ENCODE data around the gene F7. TPM values are rescaled to one million over a fixed set of nuclear protein-coding genes. Genes with fewer than 3 reads are reported as not detected.
"Not testable (repeated sequence)": the region's sequence is repeated elsewhere in the genome, so short reads cannot be mapped to it uniquely, and the experiment has no call there.

The F7 gene
- total RNA-seq, 2 donors from 2014 or later: not detected

DNA sequence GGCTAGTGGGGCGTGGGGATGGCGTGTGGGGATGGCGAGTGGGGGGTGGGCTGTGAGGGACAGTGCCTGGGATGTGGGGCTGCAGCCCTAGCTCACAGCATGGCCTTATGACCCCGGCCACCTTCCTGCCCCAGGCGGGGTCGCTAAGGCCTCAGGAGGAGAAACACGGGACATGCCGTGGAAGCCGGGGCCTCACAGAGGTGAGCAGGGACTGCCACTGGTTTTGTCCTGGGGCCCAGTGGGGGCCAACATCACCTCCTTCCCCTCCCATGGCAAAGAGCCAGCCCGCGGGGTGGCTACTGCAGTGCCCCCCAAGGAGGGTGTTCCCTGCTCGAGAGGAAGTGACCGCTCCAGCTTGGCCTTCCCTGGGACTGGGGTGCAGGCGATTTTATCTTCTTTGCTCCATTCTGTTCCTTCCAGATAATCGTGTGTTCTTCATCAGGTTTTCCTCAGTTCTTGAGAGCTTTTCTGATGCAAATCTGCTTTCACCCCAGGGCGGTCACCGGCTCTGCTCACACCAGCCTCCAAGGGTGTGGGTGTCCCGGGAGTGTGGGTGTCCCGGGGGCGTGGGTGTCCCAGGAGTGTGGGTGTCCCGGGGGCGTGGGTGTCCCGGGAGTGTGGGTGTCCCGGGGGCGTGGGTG lies 1.2 kb downstream of the F7 start:
- ATAC-seq (peak; percentile 19 to 46), DNase-seq (ENCODE audit: low spot score in 2 of 2) (no peak)
- Mint-ChIP-seq H3K36me3 (no peaks in the 10 kb centered on the region), H3K27ac (peak overlapping the region in 1 of 2 donors; percentile 88), H3K9me3 (no peaks in the 10 kb centered on the region)

DNA sequence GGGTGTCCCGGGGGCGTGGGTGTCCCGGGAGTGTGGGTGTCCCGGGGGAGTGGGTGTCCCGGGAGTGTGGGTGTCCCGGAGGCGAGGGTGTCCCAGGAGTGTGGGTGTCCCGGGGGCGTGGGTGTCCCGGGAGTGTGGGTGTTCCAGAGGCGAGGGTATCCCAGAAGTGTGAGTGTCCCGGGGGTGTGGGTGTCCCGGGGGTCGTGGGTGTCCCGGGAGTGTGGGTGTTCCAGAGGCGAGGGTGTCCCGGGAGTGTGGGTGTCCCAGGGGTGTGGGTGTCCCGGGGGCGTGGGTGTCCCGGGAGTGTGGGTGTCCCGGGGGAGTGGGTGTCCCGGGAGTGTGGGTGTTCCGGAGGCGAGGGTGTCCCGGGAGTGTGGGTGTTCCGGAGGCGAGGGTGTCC lies 2.9 kb downstream of the F7 start:
- H3K36me3 Mint-ChIP-seq; DNase-seq (ENCODE audit: low spot score in 2 of 2); ATAC-seq; H3K27ac Mint-ChIP-seq; H3K9me3 Mint-ChIP-seq: not testable (repeated sequence)

DNA sequence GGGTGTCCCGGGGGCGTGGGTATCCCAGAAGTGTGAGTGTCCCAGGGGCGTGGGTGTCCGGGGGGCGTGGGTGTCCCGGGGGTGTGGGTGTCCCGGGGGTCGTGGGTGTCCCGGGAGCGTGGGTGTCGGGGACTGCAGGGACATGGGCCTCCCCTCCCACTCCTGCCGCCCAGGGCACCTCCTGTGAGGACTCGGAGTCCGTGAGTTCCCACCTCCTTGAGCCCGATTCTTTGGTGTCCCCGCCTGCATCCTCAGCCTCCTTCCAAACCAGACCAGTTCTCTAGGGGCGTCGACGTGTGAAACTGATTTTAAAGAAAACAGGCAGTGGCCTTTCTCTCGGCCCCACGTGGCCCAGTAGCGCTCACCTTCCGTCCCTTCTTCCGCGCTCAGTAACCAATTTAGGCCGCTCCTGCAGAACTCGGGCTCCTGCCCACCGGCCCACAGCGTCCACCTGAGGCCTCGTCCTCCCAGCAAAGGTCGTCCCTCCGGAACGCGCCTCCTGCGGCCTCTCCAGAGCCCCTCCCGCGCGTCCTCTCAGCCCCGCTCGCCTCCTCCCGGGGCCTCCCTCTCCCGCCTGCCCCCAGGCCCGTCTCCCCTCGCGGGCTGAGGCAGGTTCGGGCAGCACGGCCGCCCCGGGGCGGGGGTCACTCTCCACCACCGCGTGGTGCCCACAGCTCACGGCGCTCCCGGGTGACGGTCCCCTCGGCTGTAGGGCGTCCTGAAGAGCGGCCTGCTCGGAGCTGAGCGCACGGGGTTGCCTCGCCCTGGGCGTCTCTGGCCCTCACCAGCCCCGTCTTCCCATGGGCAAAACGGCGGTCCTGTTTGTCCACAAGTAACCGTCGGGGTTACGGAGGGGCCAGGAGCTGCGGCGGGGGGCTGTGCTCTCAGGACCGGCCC lies 3.8 kb downstream of the F7 start:
- peak; percentile 27 to 35 for ATAC-seq
- H3K27ac Mint-ChIP-seq: peak overlapping the region in 1 of 2 donors; percentile 81
- H3K36me3 Mint-ChIP-seq: no peaks in the 10 kb centered on the region
- H3K9me3 Mint-ChIP-seq: no peaks in the 10 kb centered on the region
- DNase-seq (ENCODE audit: low spot score in 2 of 2): peak in 1 of 2 donors; percentile 53

- H3K36me3 Mint-ChIP-seq: no peaks in the 10 kb centered on the region
- peak in 1 of 2 donors; percentile 52 for DNase-seq (ENCODE audit: low spot score in 2 of 2)
- peak; percentile 30 to 36 for ATAC-seq
- no peak overlapping the region for H3K27ac Mint-ChIP-seq
- H3K9me3 Mint-ChIP-seq: no peaks in the 10 kb centered on the region
These were observed 4.7 kb downstream of the F7 start for GRCh38 chr13:113110048-113110851.

DNA sequence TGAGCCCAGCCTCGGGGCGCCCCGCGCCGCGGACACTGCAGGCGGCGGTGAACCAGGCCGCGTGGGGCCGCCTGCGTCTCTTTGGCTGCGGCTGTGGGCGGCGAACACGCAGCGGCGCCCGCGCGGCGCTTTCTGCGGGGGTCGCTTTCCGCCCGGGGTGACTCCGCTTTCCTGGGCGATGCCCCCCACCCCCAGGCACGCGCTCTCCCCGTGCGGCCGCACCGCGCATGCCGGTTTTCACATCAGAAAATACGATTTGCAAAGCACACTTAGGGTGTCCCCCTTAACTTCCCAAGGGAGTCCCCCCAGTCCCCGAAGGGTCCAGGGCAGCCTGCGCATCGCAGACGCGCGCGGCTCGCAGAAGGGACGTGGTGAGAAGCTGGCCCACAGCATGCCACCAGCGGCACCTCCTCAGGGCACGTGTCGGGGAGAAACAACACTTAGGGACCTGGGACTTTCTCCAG lies 5.3 kb downstream of the F7 start:
- DNase-seq (ENCODE audit: low spot score in 2 of 2) (peak in 1 of 2 donors; percentile 21), ATAC-seq (peak in 1 of 2 donors; percentile 30)
- Mint-ChIP-seq H3K9me3 (no peaks in the 10 kb centered on the region), H3K36me3 (no peaks in the 10 kb centered on the region), H3K27ac (no peak overlapping the region)

DNA sequence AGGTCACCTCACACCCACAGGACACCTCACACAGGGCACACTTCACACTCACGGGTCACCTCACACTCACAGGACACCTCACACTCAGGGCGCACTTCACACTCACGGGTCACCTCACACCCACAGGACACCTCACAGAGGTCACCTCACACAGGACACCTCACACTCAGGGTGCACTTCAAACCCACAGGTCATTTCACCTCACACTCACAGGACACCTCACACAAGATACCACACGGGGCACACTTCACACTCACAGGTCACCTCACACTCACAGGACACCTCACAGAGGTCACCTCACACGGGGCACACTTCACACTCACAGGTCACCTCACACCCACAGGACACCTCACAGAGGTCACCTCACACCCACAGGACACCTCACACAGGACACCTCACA lies 6.2 kb downstream of the F7 start:
- not testable (repeated sequence) for H3K9me3 Mint-ChIP-seq, H3K27ac Mint-ChIP-seq, H3K36me3 Mint-ChIP-seq, ATAC-seq
- DNase-seq (ENCODE audit: low spot score in 2 of 2): peak in 1 of 2 donors; percentile 20

DNA sequence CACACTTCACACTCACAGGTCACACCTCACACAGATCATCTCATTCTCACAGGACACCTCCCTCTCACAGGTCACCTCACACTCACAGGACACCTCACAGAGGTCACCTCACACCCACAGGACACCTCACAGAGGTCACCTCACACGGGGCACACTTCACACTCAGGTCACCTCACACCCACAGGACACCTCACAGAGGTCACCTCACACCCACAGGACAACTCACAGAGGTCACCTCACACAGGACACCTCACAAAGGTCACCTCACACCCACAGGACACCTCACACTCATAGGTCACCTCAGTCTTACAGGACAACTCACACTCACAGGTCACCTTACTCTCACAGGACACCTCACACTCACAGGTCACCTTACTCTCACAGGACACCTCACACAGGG lies 6.9 kb downstream of the F7 start:
- peak in 1 of 2 donors; percentile 51 for DNase-seq (ENCODE audit: low spot score in 2 of 2)
- not testable (repeated sequence) for H3K9me3 Mint-ChIP-seq, H3K27ac Mint-ChIP-seq, ATAC-seq, H3K36me3 Mint-ChIP-seq

GRCh38 chr13:113112893-113113845 lies 7.6 kb downstream of the F7 start:
- no peaks in the 10 kb centered on the region for H3K36me3 Mint-ChIP-seq

DNA sequence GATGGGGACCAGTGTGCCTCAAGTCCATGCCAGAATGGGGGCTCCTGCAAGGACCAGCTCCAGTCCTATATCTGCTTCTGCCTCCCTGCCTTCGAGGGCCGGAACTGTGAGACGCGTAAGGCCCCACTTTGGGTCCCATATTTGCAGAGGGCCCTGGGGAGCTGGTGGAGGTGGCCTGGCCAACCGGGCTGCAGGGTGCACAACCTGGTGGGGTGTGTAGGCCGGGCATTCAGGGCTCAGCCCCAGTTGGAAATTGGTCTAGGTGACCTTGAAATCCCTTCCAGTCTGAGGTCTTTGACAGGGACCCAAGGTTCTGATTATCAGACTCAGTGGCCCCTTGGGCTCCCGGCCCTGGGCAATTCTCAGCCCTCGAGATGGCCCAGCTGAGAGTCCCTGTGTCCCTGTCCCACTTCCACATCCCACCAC lies 8.3 kb downstream of the F7 start:
- ATAC-seq (no peak), DNase-seq (ENCODE audit: low spot score in 2 of 2) (peak in 1 of 2 donors; percentile 50)
- no peaks in the 10 kb centered on the region for H3K9me3 Mint-ChIP-seq
- H3K27ac Mint-ChIP-seq: no peak overlapping the region
- no peaks in the 10 kb centered on the region for H3K36me3 Mint-ChIP-seq

More at GRCh38 chr13:113112893-113113845, 7.6 kb downstream of the F7 start:
- ATAC-seq (no peak), DNase-seq (ENCODE audit: low spot score in 2 of 2) (peak in 1 of 2 donors; percentile 49)
- Mint-ChIP-seq H3K9me3 (no peaks in the 10 kb centered on the region), H3K27ac (no peak overlapping the region)

GRCh38 chr13:113114511-113115362 lies 9.1 kb downstream of the F7 start:
- DNase-seq (ENCODE audit: low spot score in 2 of 2) (peak in 1 of 2 donors; percentile 49), ATAC-seq (no peak)
- Mint-ChIP-seq H3K27ac (no peak overlapping the region), H3K36me3 (no peaks in the 10 kb centered on the region), H3K9me3 (no peaks in the 10 kb centered on the region)

GRCh38 chr13:113115363-113116205 lies 10.0 kb downstream of the F7 start:
- ATAC-seq: no peak
- no peaks in the 10 kb centered on the region for H3K9me3 Mint-ChIP-seq
- peak in 1 of 2 donors; percentile 28 for DNase-seq (ENCODE audit: low spot score in 2 of 2)
- no peak overlapping the region for H3K27ac Mint-ChIP-seq
- no peaks in the 10 kb centered on the region for H3K36me3 Mint-ChIP-seq

DNA sequence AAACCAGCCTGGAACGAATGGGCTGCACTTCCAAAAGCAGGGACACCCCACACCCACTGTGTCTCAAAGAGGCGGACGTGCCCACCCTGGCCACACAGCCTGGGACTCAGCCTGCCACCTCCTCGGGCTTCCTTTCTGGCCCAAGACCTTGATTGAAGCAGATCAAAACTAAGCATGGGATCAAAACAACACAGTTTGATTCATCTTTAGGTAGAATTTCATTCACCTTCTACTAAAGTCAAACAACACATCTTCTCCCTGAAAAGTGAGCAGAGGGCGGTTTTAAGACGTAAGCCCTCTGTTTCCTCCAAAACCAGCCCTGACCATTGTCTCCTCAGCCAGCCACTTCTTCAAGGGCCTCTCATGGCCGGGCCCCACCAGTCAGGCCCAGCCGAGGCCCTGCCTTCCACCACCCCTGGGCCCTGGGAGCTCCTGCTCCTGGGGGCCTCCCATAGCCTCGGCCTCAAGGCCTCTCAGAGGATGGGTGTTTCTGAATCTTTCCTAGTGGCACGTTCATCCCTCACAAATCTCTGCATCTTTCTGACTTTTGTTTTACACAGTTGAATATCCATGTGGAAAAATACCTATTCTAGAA lies 10.7 kb downstream of the F7 start:
- H3K36me3 Mint-ChIP-seq: no peaks in the 10 kb centered on the region
- no peak for DNase-seq (ENCODE audit: low spot score in 2 of 2)
- H3K9me3 Mint-ChIP-seq: no peaks in the 10 kb centered on the region
- no peak for ATAC-seq
- H3K27ac Mint-ChIP-seq: no peak overlapping the region

DNA sequence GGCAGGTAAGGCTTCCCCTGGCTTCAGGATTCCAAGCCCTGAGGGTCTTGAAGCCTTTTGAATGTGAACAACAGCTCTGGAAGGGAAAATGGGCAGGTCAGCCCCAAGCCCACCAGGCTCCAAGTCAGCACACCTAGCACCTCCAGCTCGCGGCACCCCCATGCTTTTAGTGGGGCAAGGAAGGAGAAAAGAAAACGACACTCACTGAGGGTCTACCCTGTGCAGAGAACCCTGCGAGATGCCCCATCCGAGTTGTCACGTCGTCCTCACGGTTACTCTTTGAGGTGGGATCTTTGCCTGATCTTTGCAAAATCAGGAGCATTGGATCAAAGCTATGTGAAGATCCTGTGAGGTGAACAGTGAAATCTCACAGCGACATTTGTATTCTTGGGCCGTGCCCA lies 11.3 kb downstream of the F7 start:
- ATAC-seq (no peak), DNase-seq (ENCODE audit: low spot score in 2 of 2) (no peak)
- no peaks in the 10 kb centered on the region for H3K9me3 Mint-ChIP-seq
- no peaks in the 10 kb centered on the region for H3K36me3 Mint-ChIP-seq
- no peak overlapping the region for H3K27ac Mint-ChIP-seq

GRCh38 chr13:113117335-113117872 lies 11.8 kb downstream of the F7 start:
- H3K36me3 Mint-ChIP-seq: no peaks in the 10 kb centered on the region
- DNase-seq (ENCODE audit: low spot score in 2 of 2) (peak in 1 of 2 donors; percentile 47), ATAC-seq (no peak)
- no peak overlapping the region for H3K27ac Mint-ChIP-seq
- H3K9me3 Mint-ChIP-seq: no peaks in the 10 kb centered on the region
